NOMO-1 treated with DMSO at 0.1 percent for 48 hours (cell line): Measurements from ENCODE around the gene CHST5.
"Not testable (repeated sequence)": the region's sequence is repeated elsewhere in the genome, so short reads cannot be mapped to it uniquely, and the experiment has no call there.

Source experiments
- DNase-seq: peaks from one replicate; lab custom pipeline; 2025; ENCODE audit not compliant: unreplicated experiment; lab: John Stamatoyannopoulos, UW

CHST5 gene

GRCh38 chr16:75514296-75514695 lies 21.6 kb downstream of the CHST5 start:
- DNase-seq: no peak

- DNase-seq: peak; percentile 66
Observed at GRCh38 chr16:75506574-75506973, 29.3 kb downstream of the CHST5 start.

GRCh38 chr16:75506107-75506506 lies 29.8 kb downstream of the CHST5 start:
- no peak for DNase-seq

GRCh38 chr16:75503801-75504200 lies 32.1 kb downstream of the CHST5 start:
- no peak for DNase-seq

GRCh38 chr16:75502916-75503605 lies 32.8 kb downstream of the CHST5 start:
- no peak for DNase-seq

- not testable (repeated sequence) for DNase-seq
Observed at GRCh38 chr16:75501820-75502219, 34.1 kb downstream of the CHST5 start.

- DNase-seq: no peak
Observed at GRCh38 chr16:75501359-75501758, 34.5 kb downstream of the CHST5 start.

GRCh38 chr16:75498605-75499322 lies 37.1 kb downstream of the CHST5 start:
- DNase-seq: not testable (repeated sequence)

GRCh38 chr16:75497558-75497957 lies 38.4 kb downstream of the CHST5 start:
- no peak for DNase-seq

- DNase-seq: peak; percentile 32
Observed at GRCh38 chr16:75495076-75495674, 40.7 kb downstream of the CHST5 start, which contains the start of gene CHST6. TSS of gene CHST6 (minus strand) at chr16:75495441. CDS start at chr16:75479828, 15,613 bp downstream.

GRCh38 chr16:75494661-75495075 lies 41.2 kb downstream of the CHST5 start:
- no peak for DNase-seq

- no peak for DNase-seq
Observed at GRCh38 chr16:75494184-75494583, 41.7 kb downstream of the CHST5 start.

GRCh38 chr16:75491876-75492275 lies 44.0 kb downstream of the CHST5 start:
- no peak for DNase-seq

GRCh38 chr16:75488322-75488721 lies 47.6 kb downstream of the CHST5 start:
- no peak for DNase-seq

GRCh38 chr16:75486676-75487313 lies 49.1 kb downstream of the CHST5 start:
- DNase-seq: no peak

GRCh38 chr16:75486014-75486675 lies 49.8 kb downstream of the CHST5 start:
- no peak for DNase-seq

GRCh38 chr16:75485230-75486013 lies 50.5 kb downstream of the CHST5 start:
- DNase-seq: no peak

GRCh38 chr16:75483222-75483621 lies 52.7 kb downstream of the CHST5 start:
- no peak for DNase-seq

- DNase-seq: no peak
Observed at GRCh38 chr16:75482434-75483205, 53.3 kb downstream of the CHST5 start.
